Measurements from ENCODE around the gene LRRC75A.

GRCh38 chr17:16488186-16488967, 3.6 kb downstream of the LRRC75A start:
- no peak for TF ChIP-seq CTCF (IDR thresholded peaks at IDR 0.05)
- TF ChIP-seq POLR2AphosphoS5 (IDR thresholded peaks at IDR 0.05; ENCODE audit: insufficient read depth in 1 of 2, low read depth in 1 of 2), result no peak

Data from vagina (tissue), 2 donors.